SK-N-SH (cell line): ENCODE data around the gene SMIM12. TPM values are rescaled to one million over a fixed set of nuclear protein-coding genes. Genes with fewer than 3 reads are reported as not detected.

Experiments used
- CTCF ChIA-PET: fragments of 300-600, 350-600 bp; formaldehyde crosslinking; extraction: SDS; loops from one replicate; lab custom pipeline; 2021; lab: Yijun Ruan, JAX
- POLR2A ChIA-PET: fragments of 350-600 bp; sonication (Branson Sonifier 250); formaldehyde crosslinking; extraction: SDS; loops from one replicate; lab custom pipeline; 2020; ENCODE audit warnings: antibody characterized with exemption, inconsistent platforms; lab: Yijun Ruan, JAX
- DNase-seq: peaks from one replicate; pipeline ENCODE4 v3.0.0; 2012
- H2AFZ ChIP-seq: fragments of 200-600 bp; sonication (generic); 2 replicates; pipeline ENCODE4 v1.8.1; 2016; ENCODE audit warnings: antibody characterized with exemption, mild to moderate bottlenecking, low read depth
- H3F3A ChIP-seq: fragments of 200-600 bp; sonication (generic); replicated peaks from 2 replicates; pipeline ENCODE3; 2016; ENCODE audit warnings: antibody characterized with exemption, mild to moderate bottlenecking; ENCODE audit not compliant: insufficient read depth
- H3K27ac ChIP-seq, 2 experiments: fragments of 200-500 bp in 1 of 2; fragments of 200-600 bp in 1 of 2; sonication (Bioruptor generic) in 1 of 2; sonication (generic), shearing (Covaris generic) in 1 of 2; 2 replicates each; pipeline versions ENCODE4 v1.5.1 to v1.6.1; 2014 to 2016; ENCODE audit warnings: low read depth in 2 of 2, inconsistent platforms in 1 of 2, low read length in 1 of 2, mild to moderate bottlenecking in 1 of 2, mixed read lengths in 1 of 2
- H3K27me3 ChIP-seq: fragments of 200-600 bp; sonication (generic), shearing (Covaris generic); 2 replicates; pipeline ENCODE4 v1.6.1; 2016; ENCODE audit warnings: mixed run types; ENCODE audit not compliant: insufficient read depth
- H3K36me3 ChIP-seq, 2 experiments: fragments of 200-500 bp in 1 of 2; fragments of 200-600 bp in 1 of 2; sonication (Bioruptor generic) in 1 of 2; sonication (generic) in 1 of 2; replicated peaks in 1 of 2; 2 replicates each; pipeline versions ENCODE3 to v1.5.1; 2014 to 2016; ENCODE audit warnings: low read length in 1 of 2, mild to moderate bottlenecking in 1 of 2; ENCODE audit not compliant: insufficient read depth in 2 of 2, control insufficient read depth in 1 of 2
- H3K4me1 ChIP-seq, 2 experiments: fragments of 200-500 bp in 1 of 2; fragments of 200-600 bp in 1 of 2; sonication (Bioruptor generic) in 1 of 2; sonication (generic), shearing (Covaris generic) in 1 of 2; 2 replicates each; pipeline versions ENCODE4 v1.5.1 to v1.6.1; 2014 to 2016; ENCODE audit warnings: low read depth in 1 of 2, low read length in 1 of 2, mixed run types in 1 of 2; ENCODE audit not compliant: insufficient read depth in 2 of 2, control insufficient read depth in 1 of 2
- H3K4me2 ChIP-seq: fragments of 200-600 bp; sonication (generic), shearing (Covaris generic); 2 replicates; pipeline ENCODE4 v1.6.1; 2017; ENCODE audit warnings: mixed run types
- H3K4me3 ChIP-seq, 2 experiments: fragments of 200-500 bp in 1 of 2; fragments of 200-600 bp in 1 of 2; sonication (Bioruptor generic) in 1 of 2; sonication (generic), shearing (Covaris generic) in 1 of 2; 2 replicates each; pipeline versions ENCODE4 v1.5.1 to v1.8.1; 2014 to 2016; ENCODE audit warnings: low read depth in 2 of 2, inconsistent platforms in 1 of 2, low read length in 1 of 2, mild to moderate bottlenecking in 1 of 2, mixed read lengths in 1 of 2, moderate library complexity in 1 of 2
- H3K79me2 ChIP-seq: fragments of 200-600 bp; sonication (generic); 2 replicates; pipeline ENCODE4 v1.8.1; 2017; ENCODE audit warnings: mild to moderate bottlenecking; ENCODE audit not compliant: insufficient read depth
- H3K9ac ChIP-seq: fragments of 200-600 bp; sonication (generic); 2 replicates; pipeline ENCODE4 v1.6.1; 2017; ENCODE audit warnings: mixed run types
- H3K9me2 ChIP-seq: fragments of 200-600 bp; sonication (generic); 2 replicates; pipeline ENCODE4 v1.6.1; 2017; ENCODE audit warnings: mixed run types
- H3K9me3 ChIP-seq: fragments of 200-600 bp; sonication (generic); 2 replicates; pipeline ENCODE4 v1.6.1; 2017; ENCODE audit warnings: mixed run types, mild to moderate bottlenecking, moderate library complexity
- H4K20me1 ChIP-seq: fragments of 200-600 bp; sonication (generic); 2 replicates; pipeline ENCODE4 v1.6.1; 2017; ENCODE audit warnings: mild to moderate bottlenecking, mixed run types; ENCODE audit not compliant: insufficient read depth
- CTCF ChIP-seq: fragments of 200-600 bp; sonication (generic); IDR thresholded peaks from 2 replicates; pipeline ENCODE4 v1.6.1; 2017; ENCODE audit warnings: antibody characterized with exemption, mild to moderate bottlenecking, moderate library complexity
- ELF1 ChIP-seq: IDR thresholded peaks from 2 replicates; pipeline ENCODE4 v1.4.0; 2012
- EZH2phosphoT487 ChIP-seq: fragments of 200-600 bp; sonication (generic); IDR thresholded peaks from 2 replicates; pipeline ENCODE4 v1.6.1; 2017; ENCODE audit warnings: low read depth, mixed run types, mild to moderate bottlenecking, antibody characterized with exemption, moderate library complexity, borderline replicate concordance
- GABPA ChIP-seq: IDR thresholded peaks from 2 replicates; pipeline ENCODE4 v1.4.0; 2012; ENCODE audit warnings: low read depth, mild to moderate bottlenecking
- JUND ChIP-seq: IDR thresholded peaks from 2 replicates; pipeline ENCODE4 v1.4.0; 2012
- MXI1 ChIP-seq: IDR thresholded peaks from 2 replicates; pipeline ENCODE4 v1.6.1; 2012; ENCODE audit warnings: mild to moderate bottlenecking, low read depth, low read length, improper control_type of control experiment
- NRF1 ChIP-seq: IDR thresholded peaks from 2 replicates; pipeline ENCODE4 v1.6.1; 2012; ENCODE audit warnings: low read depth, mild to moderate bottlenecking, low read length
- PBX3 ChIP-seq: IDR thresholded peaks from 2 replicates; pipeline ENCODE4; 2012
- POLR2AphosphoS5 ChIP-seq: IDR thresholded peaks from 2 replicates; pipeline ENCODE4 v1.6.1; 2012; ENCODE audit warnings: low read depth, low read length
- RAD21 ChIP-seq: IDR thresholded peaks from 2 replicates; pipeline ENCODE4 v1.6.1; 2012; ENCODE audit warnings: mild to moderate bottlenecking, low read length
- REST ChIP-seq: IDR thresholded peaks from 2 replicates; pipeline ENCODE4 v1.6.1; 2012; ENCODE audit warnings: mild to moderate bottlenecking, low read depth, low read length, moderate library complexity
- RFX5 ChIP-seq: IDR thresholded peaks from 2 replicates; pipeline ENCODE4 v1.6.1; 2012; ENCODE audit warnings: mild to moderate bottlenecking, improper control_type of control experiment, low read length
- ZBTB33 ChIP-seq: IDR thresholded peaks from 2 replicates; pipeline ENCODE4 v1.4.0; 2012; ENCODE audit warnings: low read depth, borderline replicate concordance
- WGBS: methylation state at CpG from one replicate; pipeline ENCODE4 v1.1.6; 2017; ENCODE audit warnings: low lambda C conversion rate; 5-methylcytosine and 5-hydroxymethylcytosine counted together
- polyA plus RNA-seq, 3 experiments: library from polyadenylated mRNA; depleted of rRNA; stranded (reverse); fragments of >200 nt; gene quantifications; 2 replicates each; pipeline ENCODE4 v1.2.3, GENCODE V29; 2012
- TF ChIP-seq, protein P1 (sequence below): fragments of 150-350 bp; IDR thresholded peaks from 2 replicates; pipeline ENCODE4 v1.6.1; 2017; ENCODE audit warnings: antibody characterized with exemption, low read length, low read depth, borderline replicate concordance
- TF ChIP-seq, protein P2 (sequence below): IDR thresholded peaks from 2 replicates; pipeline ENCODE4 v1.4.0; 2012; ENCODE audit warnings: low read depth, borderline replicate concordance
- TF ChIP-seq, protein P3 (sequence below): IDR thresholded peaks from 2 replicates; pipeline ENCODE4 v1.4.0; 2012; ENCODE audit warnings: low read depth

The SMIM12 gene
- polyA plus RNA-seq, 1 of the 3 experiments (the other 2 are of a cell fraction), result 42.3 TPM

DNA sequence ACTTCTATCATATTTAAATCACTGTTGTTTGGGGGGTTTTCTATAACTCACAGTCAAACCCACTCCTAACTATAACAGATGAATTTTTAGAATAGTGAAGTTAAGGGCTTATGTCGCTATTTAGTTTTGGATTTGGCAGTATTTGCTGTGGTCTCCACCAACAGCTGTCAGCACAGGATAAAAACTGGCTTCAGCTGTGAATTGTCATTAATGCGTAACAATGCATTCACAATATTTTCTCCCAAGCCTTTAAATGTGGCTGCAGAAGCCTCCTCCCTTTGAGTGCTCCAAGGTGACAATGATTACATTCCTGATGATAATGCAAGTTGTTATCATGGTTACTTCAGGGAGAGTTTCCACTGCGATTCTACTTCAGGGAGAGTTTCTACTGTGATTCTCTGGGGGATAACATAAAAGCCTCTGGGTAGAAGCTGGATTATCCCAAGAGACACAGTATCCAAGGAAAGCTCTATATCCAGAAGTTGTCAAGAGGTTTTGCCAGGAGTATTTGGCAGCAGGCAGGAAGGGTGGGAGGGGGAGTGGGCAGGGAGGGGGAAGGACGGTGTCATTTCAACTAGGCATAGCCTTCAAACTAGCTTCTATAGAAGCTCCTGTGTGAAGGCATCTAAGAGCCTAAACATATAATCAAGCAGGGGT, 14.9 kb upstream of the SMIM12 start:
- Histone ChIP-seq H3K4me1 (peaks cover 0 to 3% of the 10 kb centered on the region in 2 experiments; a peak in 1 of 4 replicates), H3F3A (no peaks in the 10 kb centered on the region), H3K27ac (no peak overlapping the region), H3K36me3 (no peaks in the 10 kb centered on the region), H3K79me2 (no peaks in the 10 kb centered on the region), H3K9me3 (no peaks in the 10 kb centered on the region), H4K20me1 (no peaks in the 10 kb centered on the region), H3K27me3 (peaks cover 24% of the 10 kb centered on the region; the same call in 1 of the 2 replicates), H2AFZ (no peak overlapping the region), H3K4me3 (no peak overlapping the region), H3K4me2 (no peak overlapping the region), H3K9me2 (no peaks in the 10 kb centered on the region), H3K9ac (no peak overlapping the region)
- POLR2A ChIA-PET, result no interaction called here
- DNase-seq, result no peak
- TF ChIP-seq, protein P1, sequence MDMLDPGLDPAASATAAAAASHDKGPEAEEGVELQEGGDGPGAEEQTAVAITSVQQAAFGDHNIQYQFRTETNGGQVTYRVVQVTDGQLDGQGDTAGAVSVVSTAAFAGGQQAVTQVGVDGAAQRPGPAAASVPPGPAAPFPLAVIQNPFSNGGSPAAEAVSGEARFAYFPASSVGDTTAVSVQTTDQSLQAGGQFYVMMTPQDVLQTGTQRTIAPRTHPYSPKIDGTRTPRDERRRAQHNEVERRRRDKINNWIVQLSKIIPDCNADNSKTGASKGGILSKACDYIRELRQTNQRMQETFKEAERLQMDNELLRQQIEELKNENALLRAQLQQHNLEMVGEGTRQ, result no peak
- no peak for TF ChIP-seq CTCF
- TF ChIP-seq ELF1, result no peak
- TF ChIP-seq ZBTB33, result no peak
- TF ChIP-seq, protein P2, sequence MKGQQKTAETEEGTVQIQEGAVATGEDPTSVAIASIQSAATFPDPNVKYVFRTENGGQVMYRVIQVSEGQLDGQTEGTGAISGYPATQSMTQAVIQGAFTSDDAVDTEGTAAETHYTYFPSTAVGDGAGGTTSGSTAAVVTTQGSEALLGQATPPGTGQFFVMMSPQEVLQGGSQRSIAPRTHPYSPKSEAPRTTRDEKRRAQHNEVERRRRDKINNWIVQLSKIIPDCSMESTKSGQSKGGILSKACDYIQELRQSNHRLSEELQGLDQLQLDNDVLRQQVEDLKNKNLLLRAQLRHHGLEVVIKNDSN, result no peak
- TF ChIP-seq GABPA, result no peak
- TF ChIP-seq RAD21, result no peak
- TF ChIP-seq PBX3, result no peak
- TF ChIP-seq, protein P3, sequence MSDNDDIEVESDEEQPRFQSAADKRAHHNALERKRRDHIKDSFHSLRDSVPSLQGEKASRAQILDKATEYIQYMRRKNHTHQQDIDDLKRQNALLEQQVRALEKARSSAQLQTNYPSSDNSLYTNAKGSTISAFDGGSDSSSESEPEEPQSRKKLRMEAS, result no peak
- no peak for TF ChIP-seq NRF1
- no peak for TF ChIP-seq MXI1
- no peak for TF ChIP-seq EZH2phosphoT487
- no peak for TF ChIP-seq JUND
- no peak for TF ChIP-seq POLR2AphosphoS5
- no peak for TF ChIP-seq RFX5
- TF ChIP-seq REST, result no peak
- 54% methylated on average over 4 of the region's 4 CpGs for WGBS
- CTCF ChIA-PET, result interaction anchor here (1.4 to 3.5 kb wide), 2 partner anchors 9 to 15 kb away, joined by 7 to 15 read pairs; partner anchors contain the start of gene SMIM12
